ENCODE results near the gene SEZ6L. TPM values are rescaled to one million over a fixed set of nuclear protein-coding genes. Genes with fewer than 3 reads are reported as not detected.

The SEZ6L gene
- total RNA-seq, 4 donors from 2014 or later = under 0.01 to 0.63 (median 0.22) TPM

DNA sequence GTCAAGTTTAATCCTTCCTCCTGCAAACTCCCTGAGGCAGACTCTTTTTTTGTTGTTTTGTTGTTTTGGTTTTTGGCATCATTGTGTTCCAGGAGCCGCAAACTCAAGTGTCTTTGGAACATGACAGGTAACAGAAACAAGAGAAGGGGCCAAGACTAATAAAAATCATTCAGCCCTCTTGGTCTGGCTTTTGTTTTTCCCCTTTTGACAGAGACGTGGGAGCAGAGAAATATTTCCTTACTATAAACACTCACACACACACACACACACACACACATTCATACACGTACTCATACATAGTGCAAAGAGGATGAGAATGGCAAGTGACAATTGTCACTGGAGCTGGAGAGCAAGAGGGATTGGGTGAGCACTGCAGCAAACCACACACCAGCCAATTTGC, 249.4 kb downstream of the SEZ6L start:
- Histone ChIP-seq H3K4me3 (no peak overlapping the region), H3K36me3 (no peaks in the 10 kb centered on the region), H3K27ac (no peak overlapping the region), H3K4me1 (peaks cover 0 to 9% (median 0%) of the 10 kb centered on the region in 4 donors), H3K27me3 (no peaks in the 10 kb centered on the region), H3K9me3 (peaks cover 0 to 15% (median 2%) of the 10 kb centered on the region in 4 donors)
- 31 to 43% methylated on average over 3 of the region's 3 CpGs for WGBS, 2 donors
- TF ChIP-seq, protein P1, sequence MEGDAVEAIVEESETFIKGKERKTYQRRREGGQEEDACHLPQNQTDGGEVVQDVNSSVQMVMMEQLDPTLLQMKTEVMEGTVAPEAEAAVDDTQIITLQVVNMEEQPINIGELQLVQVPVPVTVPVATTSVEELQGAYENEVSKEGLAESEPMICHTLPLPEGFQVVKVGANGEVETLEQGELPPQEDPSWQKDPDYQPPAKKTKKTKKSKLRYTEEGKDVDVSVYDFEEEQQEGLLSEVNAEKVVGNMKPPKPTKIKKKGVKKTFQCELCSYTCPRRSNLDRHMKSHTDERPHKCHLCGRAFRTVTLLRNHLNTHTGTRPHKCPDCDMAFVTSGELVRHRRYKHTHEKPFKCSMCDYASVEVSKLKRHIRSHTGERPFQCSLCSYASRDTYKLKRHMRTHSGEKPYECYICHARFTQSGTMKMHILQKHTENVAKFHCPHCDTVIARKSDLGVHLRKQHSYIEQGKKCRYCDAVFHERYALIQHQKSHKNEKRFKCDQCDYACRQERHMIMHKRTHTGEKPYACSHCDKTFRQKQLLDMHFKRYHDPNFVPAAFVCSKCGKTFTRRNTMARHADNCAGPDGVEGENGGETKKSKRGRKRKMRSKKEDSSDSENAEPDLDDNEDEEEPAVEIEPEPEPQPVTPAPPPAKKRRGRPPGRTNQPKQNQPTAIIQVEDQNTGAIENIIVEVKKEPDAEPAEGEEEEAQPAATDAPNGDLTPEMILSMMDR (IDR thresholded peaks at IDR 0.05) = no peak
- no peak for TF ChIP-seq EP300 (IDR thresholded peaks at IDR 0.05)
- no peak for TF ChIP-seq POLR2A (IDR thresholded peaks at IDR 0.05)
- DNase-seq (ENCODE audit: low spot score in 2 of 2) = no peak

DNA sequence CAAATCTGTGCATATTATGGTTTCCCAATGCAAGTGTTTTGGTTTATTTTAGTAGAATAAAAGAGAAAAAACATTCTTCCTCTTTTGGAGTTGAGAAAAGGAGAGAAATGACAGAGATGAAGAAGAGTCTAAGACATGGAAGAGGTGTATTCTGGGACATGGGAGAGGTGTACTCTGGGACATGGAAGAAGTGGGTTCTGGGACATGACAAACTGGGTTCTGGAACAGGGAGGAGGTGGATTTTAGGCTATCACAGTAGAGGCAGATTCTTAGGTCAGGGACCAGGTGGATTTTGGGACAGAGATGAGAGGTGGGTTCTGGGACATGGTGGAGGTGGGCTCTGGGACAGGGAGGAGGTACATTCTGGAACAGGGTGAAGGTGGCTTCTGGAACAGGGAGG, 257.7 kb downstream of the SEZ6L start:
- no peak overlapping the region for H3K27ac ChIP-seq
- no peak for DNase-seq (ENCODE audit: low spot score in 2 of 2)
- TF ChIP-seq POLR2A (IDR thresholded peaks at IDR 0.05) (no peak), EP300 (IDR thresholded peaks at IDR 0.05) (no peak)
- TF ChIP-seq, protein P1 (IDR thresholded peaks at IDR 0.05) = no peak
- H3K36me3 ChIP-seq = no peaks in the 10 kb centered on the region
- H3K27me3 ChIP-seq = peaks cover 0 to 2% of the 10 kb centered on the region in 2 donors
- no peak overlapping the region for H3K4me3 ChIP-seq
- peaks cover 0 to 12% (median 3%) of the 10 kb centered on the region in 4 donors for H3K4me1 ChIP-seq
- H3K9me3 ChIP-seq = peaks cover 0 to 21% (median 2%) of the 10 kb centered on the region in 4 donors

DNA sequence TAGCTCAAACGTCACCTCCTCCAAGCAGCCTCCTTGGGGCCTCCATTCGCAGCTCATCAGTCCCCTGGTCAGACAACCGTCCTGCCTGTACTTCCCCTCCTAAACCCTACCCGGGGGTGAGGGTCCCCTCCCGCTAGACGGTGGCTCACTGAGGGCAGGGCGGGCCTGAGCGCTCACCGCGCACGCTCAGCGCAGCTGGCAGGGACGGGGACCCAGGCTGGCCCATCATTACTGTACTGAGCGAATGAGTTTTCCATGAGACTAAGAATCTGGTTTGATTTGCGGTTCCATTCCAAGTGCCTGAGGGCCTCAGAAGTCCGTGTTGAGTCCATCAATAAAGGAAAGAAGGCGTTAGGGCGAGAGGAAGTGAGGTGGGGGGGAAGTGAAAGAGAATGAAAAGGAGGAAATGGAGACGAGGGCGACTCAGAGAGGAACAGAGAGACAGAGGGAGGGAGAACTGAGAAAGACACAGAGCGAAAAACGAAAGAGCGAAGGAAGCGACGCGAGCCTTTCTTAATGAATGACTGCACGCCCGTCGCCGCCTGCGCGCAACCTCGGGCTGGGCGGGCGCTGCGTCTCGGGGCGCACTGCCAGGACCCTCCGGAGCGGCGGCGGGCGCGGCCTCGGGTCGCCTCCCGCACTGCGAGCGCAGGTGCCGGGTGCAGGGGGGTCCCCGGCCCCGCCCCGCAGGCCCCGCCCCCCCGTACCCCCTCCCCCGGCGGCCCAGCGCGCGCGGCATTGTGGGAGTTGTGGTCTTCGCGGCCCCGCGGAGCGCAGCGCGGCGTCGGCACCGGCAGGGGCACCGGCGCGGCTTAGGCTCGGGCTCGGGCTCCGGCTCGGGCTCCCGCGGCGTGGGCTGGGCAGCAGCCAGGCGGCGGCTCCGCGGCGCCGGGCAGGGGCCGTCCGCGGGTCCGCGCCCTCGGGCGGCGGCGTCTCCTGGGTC, 259.5 kb downstream of the SEZ6L start, which contains the start of gene ASPHD2:
Gene ASPHD2, plus strand, starts transcription at position 746 of the 943 bp plus-strand sequence. CDS start 4,356 bp downstream, outside the sequence.
- H3K36me3 ChIP-seq = no peaks in the 10 kb centered on the region
- H3K9me3 ChIP-seq = peaks cover 0 to 4% (median 0%) of the 10 kb centered on the region in 4 donors
- peak within 1 kb of the TSS in 3 of 4 donors; percentile 67 to 81 (median 74) for H3K27ac ChIP-seq
- TF ChIP-seq EP300 (IDR thresholded peaks at IDR 0.05) (peak in 1 of 2 donors; percentile 16), POLR2A (IDR thresholded peaks at IDR 0.05) (peak in 1 of 2 donors; percentile 19)
- TF ChIP-seq, protein P1 (IDR thresholded peaks at IDR 0.05) = no peak
- peak within 1 kb of the TSS; percentile 37 to 71 (median 54) for H3K4me3 ChIP-seq
- peaks cover 0 to 12% (median 3%) of the 10 kb centered on the region in 4 donors for H3K4me1 ChIP-seq
- peak in 1 of 2 donors; percentile 23 for DNase-seq (ENCODE audit: low spot score in 2 of 2)
- WGBS, 2 donors = 2% methylated on average over 37 to 42 of the region's 96 CpGs
- peaks cover 0 to 4% of the 10 kb centered on the region in 2 donors for H3K27me3 ChIP-seq

DNA sequence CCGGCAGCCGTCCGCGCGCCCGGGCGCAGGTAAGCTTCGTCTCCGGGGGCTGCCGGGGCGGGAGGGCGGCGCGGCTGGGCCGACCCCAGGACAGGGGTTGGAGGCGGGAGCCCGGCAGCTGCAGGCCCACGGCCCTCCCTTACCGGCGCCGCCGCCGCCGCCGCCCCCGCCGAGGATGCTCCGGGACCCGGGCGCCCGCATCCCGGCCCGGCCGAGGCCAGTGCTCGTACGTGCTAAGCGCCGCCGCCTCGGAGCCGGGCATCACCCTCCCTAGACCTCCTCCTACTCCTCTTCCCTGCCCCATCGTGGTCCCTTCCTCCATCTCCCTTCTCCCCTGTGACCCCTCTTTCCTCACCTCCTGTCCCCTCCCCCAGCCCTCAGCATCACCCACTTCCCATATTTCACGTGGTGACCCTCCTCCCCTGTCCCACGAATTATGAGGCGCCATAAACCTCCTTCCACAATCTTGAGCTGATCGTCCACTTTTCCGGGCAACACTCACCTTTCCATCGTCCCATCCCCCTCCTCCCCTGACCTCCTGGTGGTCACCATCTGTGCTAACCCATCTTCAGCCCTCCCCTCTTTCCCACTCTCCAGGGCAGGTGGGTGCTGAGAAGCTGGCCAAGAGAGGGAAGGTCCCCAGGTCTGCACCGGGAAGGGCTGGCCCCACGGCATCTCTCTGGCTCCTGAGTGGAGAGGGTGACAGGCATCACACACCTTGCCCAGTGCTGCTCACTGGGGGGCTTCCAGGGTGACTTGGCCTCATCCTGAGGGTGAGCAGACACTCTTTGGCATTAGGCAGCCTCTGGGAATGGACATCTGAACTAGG, 260.4 kb downstream of the SEZ6L start:
- WGBS, 2 donors = 7 to 8% methylated on average over 32 of the region's 50 CpGs
- TF ChIP-seq POLR2A (IDR thresholded peaks at IDR 0.05) = no peak
- TF ChIP-seq, protein P1 (IDR thresholded peaks at IDR 0.05) = no peak
- TF ChIP-seq EP300 (IDR thresholded peaks at IDR 0.05) = no peak
- Histone ChIP-seq H3K36me3 (no peaks in the 10 kb centered on the region), H3K4me1 (peaks cover 0 to 12% (median 3%) of the 10 kb centered on the region in 4 donors), H3K27ac (peak overlapping the region in 2 of 4 donors; percentile 37 to 50), H3K4me3 (peak overlapping the region in 3 of 4 donors; percentile 38 to 71 (median 47)), H3K27me3 (peaks cover 0 to 4% of the 10 kb centered on the region in 2 donors), H3K9me3 (no peaks in the 10 kb centered on the region)
- DNase-seq (ENCODE audit: low spot score in 2 of 2) = no peak
